GM12801 (cell line): ENCODE data around the gene GRIK4.

Experiments
- TF ChIP-seq, protein P1 (sequence below): IDR thresholded peaks from one replicate; pipeline ENCODE4 v1.5.1; 2011; ENCODE audit warnings: control low read depth; ENCODE audit not compliant: insufficient read length; ENCODE audit errors: extremely low read depth

Gene GRIK4

DNA sequence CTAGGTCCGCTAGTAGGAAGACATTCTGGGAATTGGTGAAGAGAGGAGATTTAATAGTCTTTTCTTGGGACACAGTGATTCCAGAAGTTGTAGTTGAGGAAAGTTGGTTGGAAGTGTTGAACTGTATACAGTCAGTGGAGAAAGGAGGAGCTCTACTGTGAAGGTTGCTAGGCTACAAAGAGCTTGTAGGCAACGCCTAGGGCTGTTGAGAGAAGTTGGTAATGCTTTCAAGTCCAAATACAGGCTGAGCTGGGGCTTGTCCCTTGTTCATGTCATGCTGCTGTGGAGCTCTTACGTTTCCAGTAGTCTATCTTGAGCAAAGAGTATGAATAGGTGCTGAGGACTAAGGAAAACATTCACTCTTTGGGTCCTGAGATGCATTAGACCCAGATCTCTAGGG, 513.4 kb downstream of the GRIK4 start:
- TF ChIP-seq, protein P1, sequence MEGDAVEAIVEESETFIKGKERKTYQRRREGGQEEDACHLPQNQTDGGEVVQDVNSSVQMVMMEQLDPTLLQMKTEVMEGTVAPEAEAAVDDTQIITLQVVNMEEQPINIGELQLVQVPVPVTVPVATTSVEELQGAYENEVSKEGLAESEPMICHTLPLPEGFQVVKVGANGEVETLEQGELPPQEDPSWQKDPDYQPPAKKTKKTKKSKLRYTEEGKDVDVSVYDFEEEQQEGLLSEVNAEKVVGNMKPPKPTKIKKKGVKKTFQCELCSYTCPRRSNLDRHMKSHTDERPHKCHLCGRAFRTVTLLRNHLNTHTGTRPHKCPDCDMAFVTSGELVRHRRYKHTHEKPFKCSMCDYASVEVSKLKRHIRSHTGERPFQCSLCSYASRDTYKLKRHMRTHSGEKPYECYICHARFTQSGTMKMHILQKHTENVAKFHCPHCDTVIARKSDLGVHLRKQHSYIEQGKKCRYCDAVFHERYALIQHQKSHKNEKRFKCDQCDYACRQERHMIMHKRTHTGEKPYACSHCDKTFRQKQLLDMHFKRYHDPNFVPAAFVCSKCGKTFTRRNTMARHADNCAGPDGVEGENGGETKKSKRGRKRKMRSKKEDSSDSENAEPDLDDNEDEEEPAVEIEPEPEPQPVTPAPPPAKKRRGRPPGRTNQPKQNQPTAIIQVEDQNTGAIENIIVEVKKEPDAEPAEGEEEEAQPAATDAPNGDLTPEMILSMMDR = no peak

DNA sequence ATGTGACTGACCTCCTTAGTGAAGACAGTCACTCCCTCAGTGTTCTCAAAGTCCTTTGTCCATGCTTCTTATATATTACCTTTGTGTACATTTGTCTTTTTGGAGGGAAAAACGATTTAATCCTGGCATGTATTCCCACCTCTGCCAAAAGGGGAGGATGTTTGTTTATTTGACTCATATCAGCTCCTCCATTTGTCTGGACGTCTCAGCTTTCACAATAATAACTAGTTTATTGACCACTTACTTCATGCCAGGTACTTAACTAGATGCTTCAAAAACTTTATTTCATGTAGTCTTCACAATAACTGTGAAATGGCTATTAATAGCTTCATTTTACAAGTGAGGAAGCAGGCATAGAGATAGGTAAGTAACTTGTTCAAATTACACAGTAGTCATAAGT, 517.6 kb downstream of the GRIK4 start:
- TF ChIP-seq, protein P1 = no peak

DNA sequence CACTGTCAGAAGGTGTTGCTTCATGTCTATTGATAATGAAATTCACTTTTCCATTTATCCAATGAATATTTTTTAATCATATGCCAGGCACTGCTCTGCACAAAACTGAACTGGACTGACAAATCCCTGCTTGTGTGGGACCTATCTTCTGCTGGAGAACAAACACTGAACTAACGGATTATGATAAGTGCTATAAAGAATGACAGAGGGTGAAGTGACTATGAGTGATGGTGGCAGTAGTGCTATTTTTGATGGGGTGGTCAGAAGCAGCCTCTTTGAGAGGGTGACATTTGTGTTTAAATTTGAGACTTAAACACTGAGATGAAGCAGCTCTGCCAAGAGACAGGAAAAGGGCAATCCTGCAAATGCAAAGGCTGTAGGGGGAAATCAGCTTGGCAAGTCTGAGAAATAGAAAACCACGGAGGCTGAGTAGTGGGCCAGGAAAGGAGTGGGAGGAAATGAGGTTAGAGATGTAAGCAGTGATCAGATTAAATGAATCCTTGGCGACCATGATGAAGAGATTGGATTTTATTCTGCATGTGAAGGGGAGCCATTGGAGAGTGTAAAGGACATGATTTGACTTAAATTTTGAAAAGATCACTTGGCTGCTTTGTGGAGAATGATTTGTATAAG, 518.4 kb downstream of the GRIK4 start:
- TF ChIP-seq, protein P1 = no peak

DNA sequence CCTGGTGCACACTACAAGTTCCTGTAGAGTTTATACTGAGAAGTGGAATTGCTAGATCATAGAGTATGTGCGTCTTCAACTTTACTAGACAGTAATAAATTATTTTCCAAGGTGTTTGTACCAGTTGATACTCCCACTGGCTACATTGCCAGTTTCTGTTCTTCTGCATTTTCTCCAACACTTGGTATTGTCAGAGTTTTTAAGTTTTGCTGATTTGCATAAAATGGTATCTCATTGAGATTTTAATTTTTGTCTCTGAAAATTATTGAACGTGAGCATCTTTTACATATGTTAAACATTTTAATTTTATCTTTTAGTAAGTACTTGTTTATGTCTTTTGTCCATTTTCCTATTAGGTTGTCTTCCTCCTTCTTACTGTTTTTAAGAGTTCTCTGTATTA, 519.6 kb downstream of the GRIK4 start:
- TF ChIP-seq, protein P1 = no peak

DNA sequence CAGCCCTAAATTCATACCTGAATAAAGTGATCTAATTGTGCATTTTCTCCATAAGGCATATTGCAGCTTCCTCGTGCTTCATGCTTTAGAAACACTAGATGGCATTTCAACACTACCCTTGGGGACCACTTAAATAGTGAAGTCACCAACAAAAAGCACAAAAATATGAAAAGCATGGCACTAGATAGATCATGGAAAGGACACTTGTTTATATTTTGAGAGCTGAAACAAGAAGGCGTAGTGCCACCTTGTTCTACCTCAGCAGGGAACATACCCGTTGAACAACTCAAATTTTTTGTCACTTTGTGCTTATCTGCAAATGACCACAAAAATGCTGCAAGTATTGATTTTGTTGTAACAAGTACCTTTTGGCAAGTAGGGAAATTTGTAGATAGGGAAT, 521.0 kb downstream of the GRIK4 start:
- TF ChIP-seq, protein P1 = no peak

DNA sequence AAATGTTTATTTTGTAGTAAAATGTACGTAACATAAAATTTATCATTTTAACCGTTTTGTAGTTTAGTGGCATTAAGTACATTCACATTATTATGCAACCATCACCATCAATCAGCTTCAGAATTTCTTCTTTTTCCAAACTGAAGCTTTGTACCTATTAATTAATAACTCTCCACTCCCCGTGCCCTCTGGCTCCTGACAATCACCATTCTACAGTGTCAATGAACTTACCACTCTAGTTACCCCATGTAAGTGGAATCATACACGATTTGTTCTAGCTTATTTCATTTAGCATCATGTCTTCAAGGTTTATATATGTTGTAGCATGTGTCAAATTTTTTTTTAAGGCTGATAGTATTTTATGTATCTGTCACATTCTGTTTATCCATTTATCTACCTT, 522.1 kb downstream of the GRIK4 start:
- TF ChIP-seq, protein P1 = no peak

DNA sequence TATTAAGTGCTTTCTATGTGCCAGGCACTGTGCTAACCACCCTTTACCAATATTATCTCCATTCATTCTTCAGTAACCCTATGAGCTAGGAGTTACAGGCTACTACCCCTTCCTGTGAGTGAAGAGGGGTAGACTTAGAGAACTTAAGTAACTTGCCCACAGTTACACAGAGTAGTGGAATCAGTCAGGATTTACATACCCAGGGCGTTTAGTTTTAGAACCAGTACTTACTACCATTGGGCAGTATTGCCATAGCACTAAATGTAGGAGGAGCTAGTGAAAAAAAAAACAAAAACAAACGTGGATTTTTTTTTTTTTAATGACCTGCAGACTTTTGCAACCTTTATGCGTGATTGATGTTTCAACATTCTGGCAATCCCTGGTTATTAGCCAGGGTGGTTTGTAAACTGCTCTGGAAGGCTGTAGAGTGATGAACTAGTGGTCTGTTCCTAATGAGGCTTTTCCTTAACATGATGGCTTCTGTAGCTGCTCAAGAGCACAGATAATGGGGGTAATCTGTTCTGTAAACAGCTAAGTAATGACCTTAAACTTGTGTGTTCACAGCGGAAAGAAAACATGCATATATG, 523.7 kb downstream of the GRIK4 start:
- TF ChIP-seq, protein P1 = no peak
